ENCODE data around the gene RBFOX1. TPM values are rescaled to one million over a fixed set of nuclear protein-coding genes. Genes with fewer than 3 reads are reported as not detected.

Gene RBFOX1
- total RNA-seq, 4 donors from 2014 or later: 0.08 to 0.32 TPM; not detected in 2

DNA sequence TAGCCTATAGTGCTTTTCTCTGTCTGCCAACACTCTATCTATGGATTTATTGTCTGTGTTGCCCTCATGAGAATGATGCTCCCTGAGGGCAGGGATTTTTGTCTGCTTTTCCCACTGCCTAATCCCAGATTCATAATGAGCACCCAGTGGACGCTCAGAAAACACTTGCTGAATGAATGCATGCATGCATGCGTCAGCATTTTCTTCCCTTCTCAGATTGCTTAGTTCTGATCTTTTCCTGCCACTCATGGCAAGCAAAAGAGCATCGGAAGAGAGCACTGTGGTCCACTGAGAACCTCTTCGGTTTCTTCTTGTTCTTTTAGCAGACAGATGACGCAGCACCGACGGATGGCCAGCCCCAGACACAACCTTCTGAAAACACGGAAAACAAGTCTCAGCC lies 246.8 kb downstream of the RBFOX1 start:
- Histone ChIP-seq H3K27me3 (no peaks in the 10 kb centered on the region), H3K4me1 (no peaks in the 10 kb centered on the region), H3K4me3 (no peak overlapping the region), H3K27ac (no peak overlapping the region), H3K9me3 (no peaks in the 10 kb centered on the region), H3K36me3 (no peaks in the 10 kb centered on the region)
- no peak for DNase-seq (ENCODE audit: low spot score in 2 of 2)
- TF ChIP-seq EP300 (IDR thresholded peaks at IDR 0.05): no peak
- TF ChIP-seq, protein P1, sequence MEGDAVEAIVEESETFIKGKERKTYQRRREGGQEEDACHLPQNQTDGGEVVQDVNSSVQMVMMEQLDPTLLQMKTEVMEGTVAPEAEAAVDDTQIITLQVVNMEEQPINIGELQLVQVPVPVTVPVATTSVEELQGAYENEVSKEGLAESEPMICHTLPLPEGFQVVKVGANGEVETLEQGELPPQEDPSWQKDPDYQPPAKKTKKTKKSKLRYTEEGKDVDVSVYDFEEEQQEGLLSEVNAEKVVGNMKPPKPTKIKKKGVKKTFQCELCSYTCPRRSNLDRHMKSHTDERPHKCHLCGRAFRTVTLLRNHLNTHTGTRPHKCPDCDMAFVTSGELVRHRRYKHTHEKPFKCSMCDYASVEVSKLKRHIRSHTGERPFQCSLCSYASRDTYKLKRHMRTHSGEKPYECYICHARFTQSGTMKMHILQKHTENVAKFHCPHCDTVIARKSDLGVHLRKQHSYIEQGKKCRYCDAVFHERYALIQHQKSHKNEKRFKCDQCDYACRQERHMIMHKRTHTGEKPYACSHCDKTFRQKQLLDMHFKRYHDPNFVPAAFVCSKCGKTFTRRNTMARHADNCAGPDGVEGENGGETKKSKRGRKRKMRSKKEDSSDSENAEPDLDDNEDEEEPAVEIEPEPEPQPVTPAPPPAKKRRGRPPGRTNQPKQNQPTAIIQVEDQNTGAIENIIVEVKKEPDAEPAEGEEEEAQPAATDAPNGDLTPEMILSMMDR (IDR thresholded peaks at IDR 0.05): no peak
- no peak for TF ChIP-seq POLR2AphosphoS5 (IDR thresholded peaks at IDR 0.05)
- TF ChIP-seq POLR2A (IDR thresholded peaks at IDR 0.05): no peak
- WGBS: 93% methylated on average over 8 of the region's 8 CpGs

DNA sequence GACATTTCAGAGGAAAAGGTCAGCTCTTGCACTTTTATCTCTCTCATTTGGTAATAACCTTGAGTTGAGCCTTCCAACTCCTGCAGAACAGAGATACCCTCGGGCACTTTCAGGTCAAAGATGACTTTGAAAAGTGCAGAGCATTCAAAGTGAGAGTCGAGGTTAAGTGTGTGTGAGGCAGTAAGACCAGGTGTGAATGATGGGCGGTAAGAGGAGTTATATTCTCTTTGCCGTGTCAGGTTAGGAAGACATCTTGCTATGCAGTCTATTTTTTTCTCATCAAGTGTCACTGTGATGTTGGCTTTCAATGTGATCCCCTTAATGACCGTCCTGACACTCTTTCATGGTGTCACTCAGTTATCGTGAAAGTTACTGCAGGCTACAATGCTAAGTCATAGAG lies 248.5 kb downstream of the RBFOX1 start:
- TF ChIP-seq EP300 (IDR thresholded peaks at IDR 0.05): no peak
- TF ChIP-seq POLR2AphosphoS5 (IDR thresholded peaks at IDR 0.05): no peak
- TF ChIP-seq, protein P1 (IDR thresholded peaks at IDR 0.05): no peak
- TF ChIP-seq POLR2A (IDR thresholded peaks at IDR 0.05): no peak
- Histone ChIP-seq H3K27me3 (no peaks in the 10 kb centered on the region), H3K9me3 (no peaks in the 10 kb centered on the region), H3K4me1 (no peaks in the 10 kb centered on the region), H3K4me3 (no peak overlapping the region), H3K36me3 (no peaks in the 10 kb centered on the region), H3K27ac (no peak overlapping the region)
- no peak for DNase-seq (ENCODE audit: low spot score in 2 of 2)
- 81% methylated on average over 6 of the region's 6 CpGs for WGBS

DNA sequence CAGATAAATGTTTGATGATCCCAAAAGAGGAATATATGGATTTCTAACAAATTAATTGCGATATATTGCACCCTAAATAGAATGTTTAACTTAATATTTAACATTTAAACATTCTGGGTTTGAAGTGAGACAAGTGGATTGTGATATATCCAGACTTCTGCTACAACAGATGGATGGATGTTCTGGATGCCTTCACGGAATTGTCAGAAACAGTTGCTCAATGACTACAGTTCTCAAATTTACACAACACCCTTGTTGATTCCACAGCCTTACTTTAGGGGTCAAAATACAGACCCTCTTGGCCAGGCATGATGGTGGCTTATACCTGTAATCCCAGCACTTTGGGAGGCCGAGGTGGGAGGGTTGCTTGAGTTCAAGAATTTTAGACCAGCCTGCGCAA lies 250.8 kb downstream of the RBFOX1 start:
- H3K36me3 ChIP-seq: no peaks in the 10 kb centered on the region
- H3K4me1 ChIP-seq: no peaks in the 10 kb centered on the region
- no peak for DNase-seq (ENCODE audit: low spot score in 2 of 2)
- H3K27me3 ChIP-seq: no peaks in the 10 kb centered on the region
- TF ChIP-seq EP300 (IDR thresholded peaks at IDR 0.05): no peak
- TF ChIP-seq, protein P1 (IDR thresholded peaks at IDR 0.05): no peak
- TF ChIP-seq POLR2AphosphoS5 (IDR thresholded peaks at IDR 0.05): no peak
- no peak for TF ChIP-seq POLR2A (IDR thresholded peaks at IDR 0.05)
- H3K9me3 ChIP-seq: no peaks in the 10 kb centered on the region
- 71% methylated on average over 4 of the region's 4 CpGs for WGBS
- no peak overlapping the region for H3K27ac ChIP-seq
- H3K4me3 ChIP-seq: no peak overlapping the region

DNA sequence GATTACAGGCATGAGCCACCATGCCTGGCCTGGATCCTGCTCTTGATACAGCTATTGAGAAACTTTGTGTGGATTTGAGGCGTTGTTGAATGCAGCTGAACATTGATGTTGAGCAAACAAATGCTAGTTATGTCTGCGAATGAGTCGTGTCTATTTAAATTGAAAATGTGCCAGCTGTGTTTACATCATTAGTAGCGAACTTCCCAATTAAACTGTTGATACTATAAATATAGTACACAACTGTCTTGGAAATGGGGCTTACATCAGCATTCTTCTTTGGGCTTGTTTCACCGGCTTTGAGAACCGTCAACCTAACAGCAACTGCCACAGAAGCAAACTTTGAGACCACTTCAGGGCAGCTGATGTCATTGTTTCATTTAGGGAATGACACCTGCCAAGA lies 251.9 kb downstream of the RBFOX1 start:
- TF ChIP-seq, protein P1 (IDR thresholded peaks at IDR 0.05): no peak
- TF ChIP-seq EP300 (IDR thresholded peaks at IDR 0.05): no peak
- no peak for TF ChIP-seq POLR2AphosphoS5 (IDR thresholded peaks at IDR 0.05)
- TF ChIP-seq POLR2A (IDR thresholded peaks at IDR 0.05): no peak
- no peak overlapping the region for H3K27ac ChIP-seq
- no peak overlapping the region for H3K4me3 ChIP-seq
- no peaks in the 10 kb centered on the region for H3K9me3 ChIP-seq
- no peak for DNase-seq (ENCODE audit: low spot score in 2 of 2)
- H3K27me3 ChIP-seq: no peaks in the 10 kb centered on the region
- H3K36me3 ChIP-seq: no peaks in the 10 kb centered on the region
- WGBS: 78% methylated on average over 6 of the region's 6 CpGs
- H3K4me1 ChIP-seq: no peaks in the 10 kb centered on the region

DNA sequence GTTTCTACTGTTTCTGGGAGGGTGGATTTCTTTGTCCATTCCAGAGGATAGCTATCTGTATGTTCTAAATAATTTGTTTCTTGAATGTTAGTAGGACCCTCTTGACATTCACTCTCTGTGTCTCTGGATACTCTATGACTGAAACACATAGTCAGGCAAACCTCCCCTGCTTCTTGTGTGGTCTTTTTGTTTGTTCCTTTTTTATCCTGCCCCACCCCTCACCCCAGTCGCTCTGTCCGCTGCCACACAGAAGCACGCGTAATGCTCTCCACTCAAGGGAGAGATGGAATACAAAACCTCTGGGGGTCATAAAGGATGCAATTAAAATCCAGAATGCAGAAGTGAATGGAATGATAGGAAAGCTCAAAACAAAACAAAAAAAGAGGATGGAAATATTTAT lies 253.1 kb downstream of the RBFOX1 start:
- no peak overlapping the region for H3K27ac ChIP-seq
- H3K27me3 ChIP-seq: no peaks in the 10 kb centered on the region
- no peaks in the 10 kb centered on the region for H3K9me3 ChIP-seq
- H3K4me1 ChIP-seq: no peaks in the 10 kb centered on the region
- 84% methylated on average over 4 of the region's 4 CpGs for WGBS
- H3K36me3 ChIP-seq: no peaks in the 10 kb centered on the region
- TF ChIP-seq POLR2AphosphoS5 (IDR thresholded peaks at IDR 0.05) (no peak), EP300 (IDR thresholded peaks at IDR 0.05) (no peak), POLR2A (IDR thresholded peaks at IDR 0.05) (no peak)
- TF ChIP-seq, protein P1 (IDR thresholded peaks at IDR 0.05): no peak
- DNase-seq (ENCODE audit: low spot score in 2 of 2): no peak
- H3K4me3 ChIP-seq: no peak overlapping the region
